Nephron progenitor cell (in vitro differentiated cells): Measurements from ENCODE around the gene PGAP2.
"Not testable (repeated sequence)": the region's sequence is repeated elsewhere in the genome, so short reads cannot be mapped to it uniquely, and the experiment has no call there.

ENCODE experiments used
- DNase-seq: peaks from one replicate; pipeline ENCODE4 v3.0.0; 2021
- H3K27ac Mint-ChIP-seq: 2 replicates; pipeline ENCODE4 v1.8.0; 2021; ENCODE audit warnings: mild to moderate bottlenecking, moderate library complexity, mixed read lengths
- H3K27me3 Mint-ChIP-seq: 2 replicates; pipeline ENCODE4 v1.8.0; 2021; ENCODE audit warnings: mild to moderate bottlenecking, low read depth, mixed read lengths; ENCODE audit not compliant: poor library complexity
- H3K36me3 Mint-ChIP-seq: 2 replicates; pipeline ENCODE4 v1.8.0; 2021; ENCODE audit warnings: low read depth, mixed read lengths
- H3K4me1 Mint-ChIP-seq: 2 replicates; pipeline ENCODE4 v1.8.0; 2021; ENCODE audit warnings: mixed read lengths
- H3K4me3 Mint-ChIP-seq: 2 replicates; pipeline ENCODE4 v1.8.0; 2021; ENCODE audit warnings: mild to moderate bottlenecking, moderate library complexity, mixed read lengths
- H3K9me3 Mint-ChIP-seq: 2 replicates; pipeline ENCODE4 v1.8.0; 2021; ENCODE audit warnings: mild to moderate bottlenecking, moderate library complexity, mixed read lengths
- CTCF ChIP-seq: fragments of 200-600 bp; sonication (generic); IDR thresholded peaks from 2 replicates; pipeline ENCODE4 v1.5.0; 2021; ENCODE audit warnings: antibody characterized with exemption

PGAP2 gene

GRCh38 chr11:3781423-3781822, 26.9 kb upstream of the PGAP2 start:
- no peak for DNase-seq
- H3K9me3 Mint-ChIP-seq, result no peaks in the 10 kb centered on the region
- TF ChIP-seq CTCF, result no peak
- H3K4me1 Mint-ChIP-seq, result no peaks in the 10 kb centered on the region
- H3K4me3 Mint-ChIP-seq, result no peak overlapping the region
- H3K36me3 Mint-ChIP-seq, result peaks cover 81% of the 10 kb centered on the region
- no peaks in the 10 kb centered on the region for H3K27me3 Mint-ChIP-seq
- H3K27ac Mint-ChIP-seq, result no peak overlapping the region

- Mint-ChIP-seq H3K4me1 (peaks cover 15% of the 10 kb centered on the region), H3K27ac (peak overlapping the region; percentile 63), H3K4me3 (no peak overlapping the region), H3K36me3 (peaks cover 82% of the 10 kb centered on the region), H3K27me3 (no peaks in the 10 kb centered on the region), H3K9me3 (no peaks in the 10 kb centered on the region)
- no peak for DNase-seq
- no peak for TF ChIP-seq CTCF
Measured at GRCh38 chr11:3782963-3783362, 25.4 kb upstream of the PGAP2 start.

- H3K36me3 Mint-ChIP-seq, result peaks cover 79% of the 10 kb centered on the region
- TF ChIP-seq CTCF, result no peak
- peak overlapping the region; percentile 97 for H3K27ac Mint-ChIP-seq
- peaks cover 16% of the 10 kb centered on the region for H3K4me1 Mint-ChIP-seq
- no peaks in the 10 kb centered on the region for H3K9me3 Mint-ChIP-seq
- no peaks in the 10 kb centered on the region for H3K27me3 Mint-ChIP-seq
- no peak overlapping the region for H3K4me3 Mint-ChIP-seq
- DNase-seq, result no peak
Measured at GRCh38 chr11:3783611-3784010, 24.7 kb upstream of the PGAP2 start.

GRCh38 chr11:3786781-3787428, 21.5 kb upstream of the PGAP2 start:
- Mint-ChIP-seq H3K36me3 (peaks cover 66% of the 10 kb centered on the region), H3K4me1 (peaks cover 23% of the 10 kb centered on the region), H3K4me3 (no peak overlapping the region), H3K27me3 (no peaks in the 10 kb centered on the region), H3K27ac (peak overlapping the region; percentile 80), H3K9me3 (no peaks in the 10 kb centered on the region)
- TF ChIP-seq CTCF, result no peak
- DNase-seq, result no peak

GRCh38 chr11:3794387-3794786, 14.0 kb upstream of the PGAP2 start:
- not testable (repeated sequence) for DNase-seq, H3K9me3 Mint-ChIP-seq, H3K27ac Mint-ChIP-seq, H3K27me3 Mint-ChIP-seq, H3K4me3 Mint-ChIP-seq
- peaks cover 25% of the 10 kb centered on the region for H3K4me1 Mint-ChIP-seq
- H3K36me3 Mint-ChIP-seq, result peaks cover 55% of the 10 kb centered on the region

GRCh38 chr11:3795131-3796001, 13.0 kb upstream of the PGAP2 start:
- no peaks in the 10 kb centered on the region for H3K27me3 Mint-ChIP-seq
- H3K4me1 Mint-ChIP-seq, result peaks cover 25% of the 10 kb centered on the region
- TF ChIP-seq CTCF, result no peak
- H3K4me3 Mint-ChIP-seq, result peak overlapping the region; percentile 94
- no peak for DNase-seq
- H3K27ac Mint-ChIP-seq, result no peak overlapping the region
- H3K9me3 Mint-ChIP-seq, result peaks cover 5% of the 10 kb centered on the region
- H3K36me3 Mint-ChIP-seq, result peaks cover 49% of the 10 kb centered on the region
